ENCODE measurements around the gene TMCO6.
"Not testable (repeated sequence)": the region's sequence is repeated elsewhere in the genome, so short reads cannot be mapped to it uniquely, and the experiment has no call there.

Gene TMCO6

DNA sequence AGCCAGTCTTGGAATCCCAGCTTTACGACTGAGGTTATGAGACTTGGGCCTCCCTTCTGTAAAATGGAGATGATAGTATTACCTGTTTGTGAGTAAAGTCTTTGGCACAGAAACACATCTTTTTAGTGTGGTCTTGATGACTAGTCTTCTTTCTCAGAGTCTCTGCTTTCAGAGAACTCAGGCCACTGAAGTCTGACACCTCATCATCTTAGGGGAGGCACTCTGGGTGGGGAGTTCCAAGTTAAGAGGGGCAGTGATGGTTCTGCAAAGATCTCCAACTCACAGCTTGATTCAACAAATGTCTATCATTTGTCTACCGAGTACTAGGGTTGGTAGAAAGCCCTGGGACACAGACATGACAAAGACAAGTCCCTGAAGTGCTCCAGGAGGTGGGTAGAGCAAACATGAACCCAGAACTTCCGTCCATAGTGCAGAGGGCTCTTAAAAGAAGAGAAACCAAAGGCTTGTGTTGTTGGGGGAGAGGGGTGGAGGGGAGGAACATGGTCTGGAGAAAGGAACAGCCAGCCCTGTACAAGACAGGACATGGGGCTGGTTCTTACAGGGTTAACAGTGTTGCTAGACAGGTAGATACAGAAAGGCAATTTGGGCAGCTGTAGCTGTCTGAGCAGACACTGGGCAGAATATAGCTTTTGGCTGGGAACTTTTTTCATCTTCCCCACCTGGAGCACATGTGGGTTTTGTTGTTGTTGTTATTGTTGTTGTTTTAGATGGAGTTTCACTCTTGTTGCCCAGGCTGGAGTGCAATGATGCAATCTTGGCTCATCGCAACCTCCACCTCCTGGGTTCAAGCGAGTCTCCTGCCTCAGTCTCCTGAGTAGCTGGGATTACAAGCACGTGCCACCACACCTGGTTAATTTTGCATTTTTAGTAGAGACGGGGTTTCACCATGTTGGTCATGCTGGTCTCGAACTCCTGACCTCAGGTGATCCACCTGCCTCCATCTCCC lies 3.7 kb upstream of the TMCO6 start:
- H3K4me3 ChIP-seq (ENCODE audit: low read length), result no peak overlapping the region
- DNase-seq (ENCODE audit: low read depth), result no peak
- TF ChIP-seq, protein P1, sequence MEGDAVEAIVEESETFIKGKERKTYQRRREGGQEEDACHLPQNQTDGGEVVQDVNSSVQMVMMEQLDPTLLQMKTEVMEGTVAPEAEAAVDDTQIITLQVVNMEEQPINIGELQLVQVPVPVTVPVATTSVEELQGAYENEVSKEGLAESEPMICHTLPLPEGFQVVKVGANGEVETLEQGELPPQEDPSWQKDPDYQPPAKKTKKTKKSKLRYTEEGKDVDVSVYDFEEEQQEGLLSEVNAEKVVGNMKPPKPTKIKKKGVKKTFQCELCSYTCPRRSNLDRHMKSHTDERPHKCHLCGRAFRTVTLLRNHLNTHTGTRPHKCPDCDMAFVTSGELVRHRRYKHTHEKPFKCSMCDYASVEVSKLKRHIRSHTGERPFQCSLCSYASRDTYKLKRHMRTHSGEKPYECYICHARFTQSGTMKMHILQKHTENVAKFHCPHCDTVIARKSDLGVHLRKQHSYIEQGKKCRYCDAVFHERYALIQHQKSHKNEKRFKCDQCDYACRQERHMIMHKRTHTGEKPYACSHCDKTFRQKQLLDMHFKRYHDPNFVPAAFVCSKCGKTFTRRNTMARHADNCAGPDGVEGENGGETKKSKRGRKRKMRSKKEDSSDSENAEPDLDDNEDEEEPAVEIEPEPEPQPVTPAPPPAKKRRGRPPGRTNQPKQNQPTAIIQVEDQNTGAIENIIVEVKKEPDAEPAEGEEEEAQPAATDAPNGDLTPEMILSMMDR (conservative IDR thresholded peaks at IDR 0.05; ENCODE audit: low read depth, low read length), result no peak

DNA sequence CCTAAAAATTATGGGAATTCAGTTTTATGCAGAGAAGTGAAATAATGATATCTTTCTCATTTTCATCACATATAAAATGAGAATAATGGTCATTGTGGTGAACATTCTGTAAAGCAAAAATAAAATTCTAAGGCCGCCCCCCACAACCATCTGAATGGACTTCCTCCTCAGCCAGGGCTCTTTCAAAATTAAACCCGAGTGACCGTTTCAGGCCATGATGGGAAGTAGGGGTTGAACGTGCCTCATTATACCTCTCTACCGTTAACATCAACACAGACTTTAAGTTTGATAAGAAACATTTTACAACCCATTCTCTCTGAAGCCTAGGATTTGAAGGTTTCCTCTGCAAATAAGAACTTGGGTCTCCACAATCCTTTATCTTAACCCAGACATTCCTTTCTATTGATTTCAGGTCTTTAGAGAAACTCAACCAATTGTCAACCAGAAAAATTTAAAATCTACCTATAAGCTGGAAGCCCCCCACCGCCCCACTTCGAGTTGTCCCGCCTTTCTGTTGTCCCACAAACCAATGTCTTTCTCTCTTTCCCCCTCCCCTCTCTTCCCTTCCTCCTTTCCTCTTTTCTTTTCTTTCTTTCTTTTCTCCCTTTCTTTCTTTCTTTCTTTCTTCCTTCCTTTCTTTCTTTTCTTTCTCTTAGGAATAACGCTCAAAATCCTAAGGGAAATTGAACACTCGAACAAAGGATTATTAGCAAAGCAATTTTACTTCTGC lies 1.7 kb upstream of the TMCO6 start:
- TF ChIP-seq, protein P1 (conservative IDR thresholded peaks at IDR 0.05; ENCODE audit: low read depth, low read length), result no peak
- no peak for DNase-seq (ENCODE audit: low read depth)
- no peak overlapping the region for H3K4me3 ChIP-seq (ENCODE audit: low read length)

- not testable (repeated sequence) for DNase-seq (ENCODE audit: low read depth)
These were observed 428 bp upstream of the TMCO6 start for GRCh38 chr5:140638898-140639147.

GRCh38 chr5:140641716-140642115 lies 2.5 kb downstream of the TMCO6 start:
- no peak overlapping the region for H3K4me3 ChIP-seq (ENCODE audit: low read length)
- TF ChIP-seq, protein P1 (conservative IDR thresholded peaks at IDR 0.05; ENCODE audit: low read depth, low read length), result no peak
- DNase-seq (ENCODE audit: low read depth), result no peak

More at GRCh38 chr5:140638898-140639147, 428 bp upstream of the TMCO6 start:
- H3K4me3 ChIP-seq (ENCODE audit: low read length), result peak overlapping the region; percentile 71

GRCh38 chr5:140642718-140643117 lies 3.5 kb downstream of the TMCO6 start:
- DNase-seq (ENCODE audit: low read depth), result no peak
- no peak overlapping the region for H3K4me3 ChIP-seq (ENCODE audit: low read length)
- TF ChIP-seq, protein P1 (conservative IDR thresholded peaks at IDR 0.05; ENCODE audit: low read depth, low read length), result no peak

DNA sequence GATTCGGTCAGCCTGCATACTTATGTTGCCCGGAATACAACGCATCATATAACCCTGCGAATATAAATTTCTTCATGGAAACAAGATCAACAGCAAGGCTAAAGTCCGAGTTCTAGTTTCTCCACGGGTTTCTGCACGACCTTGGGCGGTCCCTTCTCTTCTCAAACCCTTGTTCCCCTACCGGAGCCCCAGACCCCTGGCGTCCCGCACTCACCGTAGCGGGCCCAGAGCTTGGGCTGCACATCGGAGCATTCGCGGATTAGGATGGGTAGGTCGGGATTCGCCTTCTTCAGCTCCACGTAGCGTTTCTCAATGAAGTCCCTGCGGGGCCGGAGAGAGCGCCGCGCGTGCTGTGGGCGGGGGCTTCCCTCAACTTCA lies 7.8 kb downstream of the TMCO6 start:
- peak overlapping the region; percentile 96 for H3K4me3 ChIP-seq (ENCODE audit: low read length)
- TF ChIP-seq, protein P1 (conservative IDR thresholded peaks at IDR 0.05; ENCODE audit: low read depth, low read length), result no peak
- DNase-seq (ENCODE audit: low read depth), result no peak

DNA sequence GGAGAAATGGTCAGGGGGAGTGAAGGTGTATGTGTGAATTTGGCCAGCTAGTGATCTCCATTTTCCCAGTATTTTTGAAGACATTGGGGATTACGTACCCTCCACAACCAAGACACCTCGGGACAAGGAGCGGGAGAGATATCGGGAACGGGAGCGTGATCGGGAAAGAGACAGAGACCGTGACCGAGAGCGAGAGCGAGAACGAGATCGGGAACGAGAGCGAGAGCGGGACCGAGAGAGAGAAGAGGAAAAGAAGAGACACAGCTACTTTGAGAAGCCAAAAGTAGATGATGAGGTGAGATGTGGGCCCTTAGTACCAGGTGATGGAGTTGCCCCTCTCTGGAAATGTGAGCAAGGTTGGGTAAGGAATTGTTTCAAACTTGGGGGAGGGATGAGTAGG lies 19.6 kb downstream of the TMCO6 start:
- TF ChIP-seq, protein P1 (conservative IDR thresholded peaks at IDR 0.05; ENCODE audit: low read depth, low read length), result no peak
- DNase-seq (ENCODE audit: low read depth), result no peak
- H3K4me3 ChIP-seq (ENCODE audit: low read length), result no peak overlapping the region

- H3K4me3 ChIP-seq (ENCODE audit: low read length); DNase-seq (ENCODE audit: low read depth): not testable (repeated sequence)
These were observed 21.1 kb downstream of the TMCO6 start for GRCh38 chr5:140660371-140660770.

Data from retinal pigment epithelial cell (primary cell).